GM18520 (cell line): ENCODE measurements around the gene ABHD1.
"Not testable (repeated sequence)": the region's sequence is repeated elsewhere in the genome, so short reads cannot be mapped to it uniquely, and the experiment has no call there.

Source experiments
- ATAC-seq: cut with Tn5 transposase; IDR thresholded peaks from one replicate; pipeline ENCODE4 v1.9.1; 2021; ENCODE audit not compliant: unreplicated experiment

The ABHD1 gene

DNA sequence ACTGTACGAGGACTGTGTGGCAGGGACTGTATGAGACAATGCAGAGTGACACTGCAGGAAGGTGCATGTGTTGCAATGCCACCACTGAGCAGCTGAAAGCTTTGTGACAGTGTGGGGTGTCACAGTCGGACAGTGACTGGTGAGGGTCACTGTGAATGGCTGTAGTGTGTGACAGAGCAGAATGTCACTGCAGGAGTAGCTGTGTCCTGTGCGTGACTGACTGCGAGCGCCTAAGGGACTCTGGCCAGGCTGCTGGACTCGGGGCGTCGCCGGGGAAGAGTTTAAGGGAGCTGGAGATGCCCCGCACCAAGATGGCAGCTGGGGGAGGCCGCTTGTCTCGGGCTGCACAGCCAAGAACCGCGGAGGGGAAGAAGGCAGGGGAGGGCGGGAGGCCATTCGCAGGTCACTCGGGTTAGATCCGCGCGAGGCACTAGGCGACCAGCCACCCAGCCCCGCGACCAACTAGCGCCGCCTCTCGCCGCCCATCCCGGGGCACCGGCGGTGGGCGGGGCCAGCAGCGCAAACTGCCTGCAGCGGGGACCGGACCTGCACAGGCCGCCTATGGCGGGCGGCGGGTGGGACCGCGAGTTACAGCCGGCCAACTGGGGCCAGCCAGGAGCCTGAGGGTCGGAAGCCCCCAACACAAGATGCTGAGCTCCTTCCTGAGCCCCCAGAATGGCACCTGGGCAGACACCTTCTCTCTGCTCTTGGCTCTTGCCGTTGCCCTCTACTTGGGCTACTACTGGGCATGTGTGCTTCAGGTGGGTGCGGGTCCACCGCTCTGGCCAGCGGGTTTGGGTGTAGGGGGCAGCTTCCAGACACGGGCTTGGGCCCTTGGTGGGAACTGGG lies at the start of gene ABHD1:
Gene ABHD1 (plus strand): TSS at position 514 of the 849 bp plus-strand sequence. CDS start 134 bp downstream, at position 648.
- ATAC-seq, result no peak

- no peak for ATAC-seq
Observed at GRCh38 chr2:27074738-27075565, 48.7 kb upstream of the ABHD1 start.

GRCh38 chr2:27075566-27075871 lies 48.1 kb upstream of the ABHD1 start:
- ATAC-seq, result not testable (repeated sequence)

DNA sequence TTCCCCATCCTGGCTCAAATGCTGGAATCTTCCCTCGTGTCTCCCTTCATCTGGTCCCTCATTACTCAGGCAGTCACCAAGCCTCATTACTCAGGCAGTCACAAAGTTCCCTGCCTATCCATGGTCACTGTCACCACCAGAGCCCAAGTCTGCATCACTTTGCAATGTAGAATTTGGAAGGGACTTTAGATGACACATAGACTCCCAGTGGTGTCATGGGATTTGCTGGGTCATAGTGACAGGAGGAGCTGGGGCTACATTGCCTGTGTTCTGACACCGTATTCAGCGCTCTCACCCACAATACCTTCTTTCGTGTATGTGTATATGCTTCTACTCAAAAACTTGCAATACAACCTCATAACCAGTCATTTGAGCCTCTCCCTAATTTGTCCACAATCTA lies 47.3 kb upstream of the ABHD1 start:
- no peak for ATAC-seq

- no peak for ATAC-seq
Observed at GRCh38 chr2:27077231-27077630, 46.4 kb upstream of the ABHD1 start.

GRCh38 chr2:27078267-27079194 lies 45.1 kb upstream of the ABHD1 start, which contains the start of gene EMILIN1:
EMILIN1 (plus strand) TSS chr2:27078615; CDS start chr2:27079066, 451 bp downstream.
- no peak for ATAC-seq

- no peak for ATAC-seq
Observed at GRCh38 chr2:27079233-27080139, 44.1 kb upstream of the ABHD1 start.

DNA sequence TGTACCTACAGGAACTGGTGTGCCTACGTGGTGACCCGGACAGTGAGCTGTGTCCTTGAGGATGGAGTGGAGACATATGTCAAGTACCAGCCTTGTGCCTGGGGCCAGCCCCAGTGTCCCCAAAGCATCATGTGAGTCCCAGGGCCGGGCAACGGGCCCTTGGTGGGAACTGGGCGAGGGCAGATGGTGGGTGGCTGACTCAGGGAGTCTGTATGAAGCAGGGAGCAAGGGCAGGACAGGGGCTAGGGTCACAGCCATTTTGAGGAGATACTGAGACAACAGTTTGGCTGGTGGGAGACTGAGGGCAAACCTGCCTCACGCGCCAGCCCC lies 43.5 kb upstream of the ABHD1 start:
- no peak for ATAC-seq

- no peak for ATAC-seq
Observed at GRCh38 chr2:27080603-27080936, 43.0 kb upstream of the ABHD1 start.

GRCh38 chr2:27081984-27082772 lies 41.4 kb upstream of the ABHD1 start:
- no peak for ATAC-seq

DNA sequence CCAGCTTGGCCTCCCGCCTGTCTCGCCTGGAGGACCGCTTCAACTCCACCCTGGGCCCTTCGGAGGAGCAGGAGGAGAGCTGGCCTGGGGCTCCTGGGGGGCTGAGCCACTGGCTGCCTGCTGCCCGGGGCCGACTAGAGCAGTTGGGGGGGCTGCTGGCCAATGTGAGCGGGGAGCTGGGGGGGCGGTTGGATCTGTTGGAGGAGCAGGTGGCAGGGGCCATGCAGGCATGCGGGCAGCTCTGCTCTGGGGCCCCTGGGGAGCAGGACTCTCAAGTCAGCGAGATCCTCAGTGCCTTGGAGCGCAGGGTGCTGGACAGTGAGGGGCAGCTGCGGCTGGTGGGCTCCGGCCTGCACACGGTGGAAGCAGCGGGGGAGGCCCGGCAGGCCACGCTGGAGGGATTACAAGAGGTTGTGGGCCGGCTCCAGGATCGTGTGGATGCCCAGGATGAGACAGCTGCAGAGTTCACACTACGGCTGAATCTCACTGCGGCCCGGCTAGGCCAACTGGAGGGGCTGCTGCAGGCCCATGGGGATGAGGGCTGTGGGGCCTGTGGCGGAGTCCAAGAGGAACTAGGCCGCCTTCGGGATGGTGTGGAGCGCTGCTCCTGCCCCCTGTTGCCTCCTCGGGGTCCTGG lies 40.7 kb upstream of the ABHD1 start:
- ATAC-seq, result no peak

DNA sequence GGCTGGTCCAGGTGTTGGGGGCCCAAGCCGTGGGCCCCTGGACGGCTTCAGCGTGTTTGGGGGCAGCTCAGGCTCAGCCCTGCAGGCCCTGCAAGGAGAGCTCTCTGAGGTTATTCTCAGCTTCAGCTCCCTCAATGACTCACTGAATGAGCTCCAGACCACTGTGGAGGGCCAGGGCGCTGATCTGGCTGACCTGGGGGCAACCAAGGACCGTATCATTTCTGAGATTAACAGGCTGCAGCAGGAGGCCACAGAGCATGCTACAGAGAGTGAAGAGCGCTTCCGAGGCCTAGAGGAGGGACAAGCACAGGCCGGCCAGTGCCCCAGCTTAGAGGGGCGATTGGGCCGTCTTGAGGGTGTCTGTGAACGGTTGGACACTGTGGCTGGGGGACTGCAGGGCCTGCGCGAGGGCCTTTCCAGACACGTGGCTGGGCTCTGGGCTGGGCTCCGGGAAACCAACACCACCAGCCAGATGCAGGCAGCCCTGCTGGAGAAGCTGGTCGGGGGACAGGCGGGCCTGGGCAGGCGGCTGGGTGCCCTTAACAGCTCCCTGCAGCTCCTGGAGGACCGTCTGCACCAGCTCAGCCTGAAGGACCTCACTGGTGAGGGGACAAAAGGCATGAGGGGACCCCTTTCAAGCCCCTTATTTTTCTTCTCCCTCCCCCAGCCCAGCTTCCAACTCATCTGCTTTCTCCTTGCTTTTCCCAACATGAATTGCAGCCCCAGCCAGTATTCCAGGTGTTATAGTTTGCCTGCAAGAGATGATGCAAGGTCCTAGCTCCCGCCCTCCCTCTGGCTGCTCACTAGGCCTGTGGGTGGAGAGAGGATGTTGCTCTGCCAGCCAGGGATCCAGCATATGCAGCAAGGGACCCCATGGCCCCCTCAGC lies 40.0 kb upstream of the ABHD1 start:
- no peak for ATAC-seq

- no peak for ATAC-seq
Observed at GRCh38 chr2:27084297-27085061, 39.1 kb upstream of the ABHD1 start.

- ATAC-seq, result no peak
Observed at GRCh38 chr2:27085062-27085672, 38.4 kb upstream of the ABHD1 start.

DNA sequence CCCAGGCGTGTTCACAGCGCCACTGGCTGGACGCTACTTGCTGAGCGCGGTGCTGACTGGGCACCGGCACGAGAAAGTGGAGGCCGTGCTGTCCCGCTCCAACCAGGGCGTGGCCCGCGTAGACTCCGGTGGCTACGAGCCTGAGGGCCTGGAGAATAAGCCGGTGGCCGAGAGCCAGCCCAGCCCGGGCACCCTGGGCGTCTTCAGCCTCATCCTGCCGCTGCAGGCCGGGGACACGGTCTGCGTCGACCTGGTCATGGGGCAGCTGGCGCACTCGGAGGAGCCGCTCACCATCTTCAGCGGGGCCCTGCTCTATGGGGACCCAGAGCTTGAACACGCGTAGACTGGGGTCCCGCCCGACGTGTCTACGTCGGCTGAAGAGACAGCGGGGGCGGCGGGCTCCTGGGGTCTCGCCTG lies 37.9 kb upstream of the ABHD1 start:
- no peak for ATAC-seq

GRCh38 chr2:27086090-27086723 lies 37.4 kb upstream of the ABHD1 start:
- ATAC-seq, result peak; percentile 74
